HepG2 (cell line): ENCODE data around the gene SSNA1. TPM values are rescaled to one million over a fixed set of nuclear protein-coding genes. Genes with fewer than 3 reads are reported as not detected.

Experiments used
- E2F5 ChIP-seq: sonication (generic); formaldehyde crosslinking; conservative IDR thresholded peaks from 2 replicates; pipeline ENCODE4 v1.4.0; 2020; ENCODE audit warnings: missing genetic modification reagents
- ELF3 ChIP-seq: IDR thresholded peaks from 2 replicates; pipeline ENCODE4 v1.6.1; 2016; ENCODE audit warnings: missing genetic modification reagents, missing compliant biosample characterization
- GLMP ChIP-seq: sonication (generic); formaldehyde crosslinking; IDR thresholded peaks from 2 replicates; pipeline ENCODE4 v1.9.0; 2021; ENCODE audit warnings: missing genetic modification reagents, mild to moderate bottlenecking, borderline replicate concordance
- KAT7 ChIP-seq: IDR thresholded peaks from 2 replicates; pipeline ENCODE4 v1.6.1; 2018; ENCODE audit warnings: borderline replicate concordance, missing compliant biosample characterization
- KAT8 ChIP-seq: IDR thresholded peaks from 2 replicates; pipeline ENCODE4 v1.6.1; 2016; ENCODE audit warnings: missing genetic modification reagents, missing compliant biosample characterization
- KLF16 ChIP-seq, 2 experiments: sonication (generic) in 1 of 2; formaldehyde crosslinking in 1 of 2; IDR thresholded peaks; 2 replicates each; pipeline versions ENCODE4 v1.6.1 to v1.8.0; 2016 to 2023; ENCODE audit warnings: missing genetic modification reagents in 2 of 2, missing compliant biosample characterization in 1 of 2
- MED1 ChIP-seq: sonication (generic); formaldehyde crosslinking; IDR thresholded peaks from 2 replicates; pipeline ENCODE4 v1.4.0; 2020; ENCODE audit warnings: missing genetic modification reagents
- MEF2D ChIP-seq: sonication (generic); formaldehyde crosslinking; IDR thresholded peaks from 2 replicates; pipeline ENCODE4 v1.5.1; 2020; ENCODE audit warnings: mild to moderate bottlenecking, missing genetic modification reagents
- MYNN ChIP-seq: sonication (generic); formaldehyde crosslinking; IDR thresholded peaks from 2 replicates; pipeline ENCODE4 v1.4.0; 2020; ENCODE audit warnings: mild to moderate bottlenecking, low read depth, missing genetic modification reagents
- NFKBIZ ChIP-seq: IDR thresholded peaks from 2 replicates; pipeline ENCODE4 v1.6.1; 2018; ENCODE audit warnings: missing genetic modification reagents, missing compliant biosample characterization
- PAF1 ChIP-seq: IDR thresholded peaks from 2 replicates; pipeline ENCODE4 v1.6.1; 2016; ENCODE audit warnings: missing genetic modification reagents, missing compliant biosample characterization
- PREB ChIP-seq: sonication (generic); formaldehyde crosslinking; IDR thresholded peaks from 2 replicates; pipeline ENCODE4 v1.4.0; 2020; ENCODE audit warnings: missing genetic modification reagents
- REXO4 ChIP-seq: sonication (generic); formaldehyde crosslinking; IDR thresholded peaks from 2 replicates; pipeline ENCODE4 v1.8.0; 2022; ENCODE audit warnings: missing genetic modification reagents, mild to moderate bottlenecking, borderline replicate concordance
- SMAD9 ChIP-seq: sonication (generic); formaldehyde crosslinking; IDR thresholded peaks from 2 replicates; pipeline ENCODE4 v1.5.1; 2020; ENCODE audit warnings: mild to moderate bottlenecking, missing genetic modification reagents
- TEAD2 ChIP-seq: sonication (generic); formaldehyde crosslinking; IDR thresholded peaks from 2 replicates; pipeline ENCODE4 v1.9.0; 2021; ENCODE audit warnings: missing genetic modification reagents
- TOPORS ChIP-seq: sonication (generic); formaldehyde crosslinking; IDR thresholded peaks from 2 replicates; pipeline ENCODE4 v1.8.0; 2023; ENCODE audit warnings: mild to moderate bottlenecking, missing genetic modification reagents
- ZNF142 ChIP-seq: sonication (generic); formaldehyde crosslinking; IDR thresholded peaks from 2 replicates; pipeline ENCODE4 v1.4.0; 2020; ENCODE audit warnings: missing genetic modification reagents
- ZNF333 ChIP-seq: sonication (generic); formaldehyde crosslinking; IDR thresholded peaks from 2 replicates; pipeline ENCODE4 v1.4.0; 2020; ENCODE audit warnings: mild to moderate bottlenecking, missing genetic modification reagents, borderline replicate concordance
- ZNF446 ChIP-seq: sonication (generic); formaldehyde crosslinking; IDR thresholded peaks from 2 replicates; pipeline ENCODE4 v1.5.0; 2020; ENCODE audit warnings: mild to moderate bottlenecking, missing genetic modification reagents
- ZNF605 ChIP-seq: sonication (generic); formaldehyde crosslinking; IDR thresholded peaks from 2 replicates; pipeline ENCODE4 v1.8.0; 2022; ENCODE audit warnings: mild to moderate bottlenecking, missing genetic modification reagents
- ZNF615 ChIP-seq: sonication (generic); formaldehyde crosslinking; IDR thresholded peaks from 2 replicates; pipeline ENCODE4 v1.5.0; 2020; ENCODE audit warnings: mild to moderate bottlenecking, missing genetic modification reagents, borderline replicate concordance
- ZSCAN21 ChIP-seq: sonication (generic); formaldehyde crosslinking; IDR thresholded peaks from 2 replicates; pipeline ENCODE4 v1.8.0; 2022; ENCODE audit warnings: mild to moderate bottlenecking, missing genetic modification reagents, moderate library complexity, borderline replicate concordance
- ZZZ3 ChIP-seq: sonication (generic); formaldehyde crosslinking; IDR thresholded peaks from 2 replicates; pipeline ENCODE4 v1.4.0; 2020; ENCODE audit warnings: missing genetic modification reagents, mild to moderate bottlenecking, borderline replicate concordance
- polyA plus RNA-seq, 8 experiments: library from polyadenylated mRNA; depleted of rRNA in 3 of 8; stranded (reverse) in 7 of 8; unstranded in 1 of 8; fragments of >200 nt; fragmentation: Illumina TruSeq in 4 of 8; extraction: Trizol in 4 of 8; gene quantifications; 2 replicates each; pipeline versions ENCODE4 v1.2.1 to v1.2.3, GENCODE V29; 2011 to 2016; ENCODE audit warnings: low read depth in 4 of 8, missing spikeins in 1 of 8, mixed read lengths in 1 of 8; ENCODE audit not compliant: insufficient read depth in 1 of 8
- total RNA-seq, 5 experiments: library from RNA; depleted of rRNA; stranded (reverse); fragments of >200 nt; fragmentation: Illumina TruSeq; extraction: Trizol; gene quantifications; 2 replicates each; pipeline ENCODE4 v1.2.3, GENCODE V29; 2016; ENCODE audit warnings: low read depth in 1 of 5

The SSNA1 gene
- total and polyA plus RNA-seq, 2 of the 13 experiments (the other 11 are each of a cell fraction or from before 2014, with no cell fraction given) = 35.9 to 49.4 TPM

- no peak; the same call in 1 of the 2 replicates for TF ChIP-seq ZNF142
- peak; percentile 79; the same call in 1 of the 2 replicates for TF ChIP-seq ZSCAN21 (CRISPR knock-in tag)
- TF ChIP-seq ELF3 (CRISPR knock-in tag) = peak; percentile 61
- TF ChIP-seq KAT8 (CRISPR knock-in tag) = peak; percentile 35; the same call in 1 of the 2 replicates
- no peak for TF ChIP-seq TOPORS (CRISPR knock-in tag)
- no peak for TF ChIP-seq MEF2D (CRISPR knock-in tag)
- no peak for TF ChIP-seq E2F5
- no peak for TF ChIP-seq MYNN (CRISPR knock-in tag)
- TF ChIP-seq SMAD9 = no peak
- no peak for TF ChIP-seq PREB (CRISPR knock-in tag)
- no peak for TF ChIP-seq REXO4 (CRISPR knock-in tag)
- TF ChIP-seq ZNF446 (CRISPR knock-in tag) = no peak
- TF ChIP-seq KLF16 (CRISPR knock-in tag; IDR thresholded peaks at IDR 0.05) = 0 out of 4 replicates have a peak, but pooled peaks of 1 of the 2 experiments have one; percentile 20
- TF ChIP-seq MED1 (CRISPR knock-in tag) = peak; percentile 77
- TF ChIP-seq PAF1 (CRISPR knock-in tag) = no peak
- TF ChIP-seq NFKBIZ (CRISPR knock-in tag) = peak; percentile 34; the same call in 1 of the 2 replicates
- TF ChIP-seq ZZZ3 = no peak
- no peak for TF ChIP-seq KAT7 (CRISPR knock-in tag)
- no peak for TF ChIP-seq ZNF605 (CRISPR knock-in tag)
- no peak for TF ChIP-seq TEAD2 (CRISPR knock-in tag)
- TF ChIP-seq ZNF615 = no peak
- TF ChIP-seq GLMP = no peak
- no peak for TF ChIP-seq ZNF333 (CRISPR knock-in tag)
Observed at GRCh38 chr9:137218754-137219271, 30.3 kb downstream of the SSNA1 start (continued).
